Keratinocyte (primary cell): ENCODE measurements around the gene MIDN. TPM values are rescaled to one million over a fixed set of nuclear protein-coding genes. Genes with fewer than 3 reads are reported as not detected.

Source experiments
- DNase-seq: peaks from one replicate; pipeline ENCODE4 v3.0.0-alpha.2; 2011; ENCODE audit warnings: low read depth, missing footprints, low spot score
- FAIRE-seq: peaks from 2 replicates; lab custom pipeline; 2011; peaks lifted over from hg19 to GRCh38; lab: Jason Lieb, UNC
- H2AFZ ChIP-seq: 2 replicates; pipeline ENCODE4 v1.6.0; 2012; ENCODE audit warnings: low read length, control low read depth, inconsistent platforms; ENCODE audit not compliant: control insufficient read depth
- H3K27ac ChIP-seq: 2 replicates; pipeline ENCODE4 v1.5.1; 2011; ENCODE audit warnings: low read length; ENCODE audit not compliant: control insufficient read depth, insufficient read depth
- H3K27me3 ChIP-seq: 3 replicates; pipeline ENCODE4 v1.6.0; 2011; ENCODE audit warnings: low read length; ENCODE audit not compliant: control insufficient read depth, insufficient read depth; ENCODE audit errors: extremely low read depth
- H3K36me3 ChIP-seq, 2 experiments: 2 replicates in 1 of 2; 3 replicates in 1 of 2; pipeline ENCODE4 v1.5.1; 2011; ENCODE audit warnings: low read length in 2 of 2, mild to moderate bottlenecking in 1 of 2; ENCODE audit not compliant: control insufficient read depth in 2 of 2, insufficient read depth in 2 of 2; ENCODE audit errors: extremely low read depth in 1 of 2
- H3K4me1 ChIP-seq: 3 replicates; pipeline ENCODE4 v1.5.1; 2011; ENCODE audit warnings: low read length; ENCODE audit not compliant: control insufficient read depth, insufficient read depth; ENCODE audit errors: extremely low read depth
- H3K4me2 ChIP-seq: 3 replicates; pipeline ENCODE4 v1.6.0; 2011; ENCODE audit warnings: low read depth, low read length; ENCODE audit not compliant: control insufficient read depth, insufficient read depth; ENCODE audit errors: extremely low read depth
- H3K4me3 ChIP-seq, 3 experiments: fragments of 200-600 bp in 1 of 3; sonication (generic) in 1 of 3; 2 replicates in 2 of 3; 3 replicates in 1 of 3; pipeline ENCODE4 v1.5.1; 2011 to 2016; ENCODE audit warnings: low read length in 3 of 3, mild to moderate bottlenecking in 3 of 3, control low read depth in 2 of 3, inconsistent platforms in 1 of 3, low read depth in 1 of 3, mixed read lengths in 1 of 3, mixed run types in 1 of 3, moderate library complexity in 1 of 3; ENCODE audit not compliant: control insufficient read depth in 2 of 3, insufficient read depth in 2 of 3; ENCODE audit errors: extremely low read depth in 1 of 3
- H3K79me2 ChIP-seq: 2 replicates; pipeline ENCODE4 v1.6.0; 2012; ENCODE audit warnings: low read length; ENCODE audit not compliant: control insufficient read depth, insufficient read depth
- H3K9ac ChIP-seq: 3 replicates; pipeline ENCODE4 v1.6.0; 2011; ENCODE audit warnings: low read length; ENCODE audit not compliant: control insufficient read depth, insufficient read depth; ENCODE audit errors: extremely low read depth
- H3K9me1 ChIP-seq: 3 replicates; pipeline ENCODE4 v1.6.0; 2011; ENCODE audit warnings: low read length; ENCODE audit not compliant: control insufficient read depth, insufficient read depth; ENCODE audit errors: extremely low read depth
- H3K9me3 ChIP-seq: 2 replicates; pipeline ENCODE4 v1.5.1; 2012; ENCODE audit warnings: low read depth, low read length; ENCODE audit not compliant: control insufficient read depth
- H4K20me1 ChIP-seq: 3 replicates; pipeline ENCODE4 v1.6.0; 2011; ENCODE audit warnings: low read length; ENCODE audit not compliant: control insufficient read depth, insufficient read depth; ENCODE audit errors: extremely low read depth
- EZH2 ChIP-seq: IDR thresholded peaks from one replicate; pipeline ENCODE4 v1.6.1; 2012; ENCODE audit warnings: inconsistent platforms, mild to moderate bottlenecking, low read length, moderate library complexity
- dilution Hi-C: fragments of 300-500 bp; cut with MboI; formaldehyde crosslinking; loops from one replicate; pipeline ENCODE4 v1.7.0; 2020; ENCODE audit warnings: low sequenced_read_pairs; ENCODE audit not compliant: extremely low pct_ligation_motif_present
- polyA plus RNA-seq, 5 experiments: library from polyadenylated mRNA; depleted of rRNA in 3 of 5; stranded (reverse) in 3 of 5; stranded (forward) in 1 of 5; unstranded in 1 of 5; fragments of >200 nt; gene quantifications; 1 replicate in 1 of 5; 2 replicates in 3 of 5; 3 replicates in 1 of 5; pipeline versions ENCODE4 v1.2.1 to v1.2.3, GENCODE V29; 2011 to 2012; ENCODE audit warnings: missing spikeins in 2 of 5, low read depth in 1 of 5, low replicate concordance in 1 of 5
- TF ChIP-seq, protein P1 (sequence below), 3 experiments: IDR thresholded peaks in 1 of 3; conservative IDR thresholded peaks in 1 of 3; optimal IDR thresholded peaks in 1 of 3; 2 replicates in 2 of 3; 3 replicates in 1 of 3; pipeline versions ENCODE3 to v1.5.1; 2011; ENCODE audit warnings: low read length in 3 of 3, mild to moderate bottlenecking in 3 of 3, moderate library complexity in 2 of 3, control low read depth in 1 of 3, inconsistent platforms in 1 of 3; ENCODE audit not compliant: insufficient read depth in 2 of 3; ENCODE audit errors: extremely low read depth in 1 of 3

The MIDN gene
- polyA plus RNA-seq, 1 donor (not counting 4 experiments of a cell fraction or from before 2014, with no cell fraction given): 4.7 TPM

DNA sequence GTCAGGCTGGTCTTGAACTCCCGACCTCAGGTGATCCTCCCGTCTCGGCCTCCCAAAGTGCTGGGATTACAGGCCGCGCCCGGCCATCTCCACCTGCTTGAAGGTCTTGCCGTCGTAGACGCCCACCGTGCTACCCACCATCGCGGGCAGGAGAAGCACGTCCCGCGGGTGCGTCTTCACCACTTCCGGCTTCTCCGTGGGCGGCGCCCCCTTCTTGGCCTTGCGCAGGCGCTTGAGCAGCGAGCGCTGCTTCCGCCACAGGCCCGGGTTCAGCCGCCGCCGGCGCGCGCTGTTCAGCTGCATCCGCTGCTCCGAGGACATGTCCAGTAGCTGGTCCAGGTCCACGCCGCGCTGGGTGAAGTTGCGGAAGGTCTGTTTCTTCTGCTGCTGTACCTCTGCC, 58.9 kb downstream of the MIDN start:
- Histone ChIP-seq H3K9me3 (no peaks in the 10 kb centered on the region), H3K36me3 (no peaks in the 10 kb centered on the region), H2AFZ (no peak overlapping the region), H3K4me3 (no peak overlapping the region), H3K79me2 (no peaks in the 10 kb centered on the region), H3K9ac (no peak overlapping the region), H3K27me3 (no peaks in the 10 kb centered on the region), H4K20me1 (no peaks in the 10 kb centered on the region), H3K4me1 (no peaks in the 10 kb centered on the region), H3K9me1 (no peaks in the 10 kb centered on the region), H3K4me2 (no peak overlapping the region), H3K27ac (no peak overlapping the region)
- TF ChIP-seq, protein P1, sequence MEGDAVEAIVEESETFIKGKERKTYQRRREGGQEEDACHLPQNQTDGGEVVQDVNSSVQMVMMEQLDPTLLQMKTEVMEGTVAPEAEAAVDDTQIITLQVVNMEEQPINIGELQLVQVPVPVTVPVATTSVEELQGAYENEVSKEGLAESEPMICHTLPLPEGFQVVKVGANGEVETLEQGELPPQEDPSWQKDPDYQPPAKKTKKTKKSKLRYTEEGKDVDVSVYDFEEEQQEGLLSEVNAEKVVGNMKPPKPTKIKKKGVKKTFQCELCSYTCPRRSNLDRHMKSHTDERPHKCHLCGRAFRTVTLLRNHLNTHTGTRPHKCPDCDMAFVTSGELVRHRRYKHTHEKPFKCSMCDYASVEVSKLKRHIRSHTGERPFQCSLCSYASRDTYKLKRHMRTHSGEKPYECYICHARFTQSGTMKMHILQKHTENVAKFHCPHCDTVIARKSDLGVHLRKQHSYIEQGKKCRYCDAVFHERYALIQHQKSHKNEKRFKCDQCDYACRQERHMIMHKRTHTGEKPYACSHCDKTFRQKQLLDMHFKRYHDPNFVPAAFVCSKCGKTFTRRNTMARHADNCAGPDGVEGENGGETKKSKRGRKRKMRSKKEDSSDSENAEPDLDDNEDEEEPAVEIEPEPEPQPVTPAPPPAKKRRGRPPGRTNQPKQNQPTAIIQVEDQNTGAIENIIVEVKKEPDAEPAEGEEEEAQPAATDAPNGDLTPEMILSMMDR (optimal IDR thresholded peaks at IDR 0.05 in 1 of 3, IDR thresholded peaks at IDR 0.05 in 1 of 3, conservative IDR thresholded peaks at IDR 0.05 in 1 of 3; ENCODE audit: extremely low read depth in 1 of 3, insufficient read depth in 2 of 3, low read length in 3 of 3): no peak
- TF ChIP-seq EZH2: no peak
- FAIRE-seq (no peak), DNase-seq (no peak)
- dilution Hi-C loops: no loop called here

DNA sequence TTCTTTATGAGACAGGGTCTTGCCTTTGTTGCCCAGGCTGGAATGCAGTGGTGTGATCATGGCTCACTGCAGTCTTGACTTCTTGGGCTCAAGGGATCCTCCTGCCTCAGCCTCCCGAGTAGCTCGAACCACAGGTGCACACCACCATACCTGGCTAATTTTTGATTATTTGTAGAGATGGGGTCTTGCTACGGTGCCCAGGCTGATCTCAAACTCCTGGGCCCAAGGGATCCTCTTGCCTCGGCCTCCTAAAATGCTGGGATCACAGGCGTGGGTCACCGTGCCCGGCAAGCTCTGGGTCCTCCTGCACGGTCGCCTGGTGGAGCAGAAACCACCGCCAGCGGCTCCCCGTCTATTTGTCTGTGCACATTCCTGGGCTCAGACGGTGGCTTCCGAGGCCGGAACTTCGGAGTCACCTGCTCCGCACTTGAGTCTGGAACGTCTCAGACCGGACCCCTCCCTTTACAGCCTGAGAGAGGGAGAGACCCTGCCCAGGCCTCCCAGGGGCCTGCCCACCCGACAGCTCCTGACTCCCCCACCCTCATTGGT, 59.4 kb downstream of the MIDN start:
- Histone ChIP-seq H3K4me2 (no peak overlapping the region), H4K20me1 (no peaks in the 10 kb centered on the region), H3K9me3 (no peaks in the 10 kb centered on the region), H3K4me3 (no peak overlapping the region), H3K9ac (no peak overlapping the region), H2AFZ (no peak overlapping the region), H3K36me3 (no peaks in the 10 kb centered on the region), H3K27me3 (no peaks in the 10 kb centered on the region), H3K9me1 (no peaks in the 10 kb centered on the region), H3K79me2 (no peaks in the 10 kb centered on the region), H3K27ac (no peak overlapping the region), H3K4me1 (peaks cover under 1% of the 10 kb centered on the region)
- no peak for FAIRE-seq
- no peak for DNase-seq
- dilution Hi-C loops: no loop called here
- TF ChIP-seq, protein P1 (optimal IDR thresholded peaks at IDR 0.05 in 1 of 3, IDR thresholded peaks at IDR 0.05 in 1 of 3, conservative IDR thresholded peaks at IDR 0.05 in 1 of 3; ENCODE audit: extremely low read depth in 1 of 3, insufficient read depth in 2 of 3, low read length in 3 of 3): no peak
- no peak for TF ChIP-seq EZH2
